HepG2 (cell line): Measurements from ENCODE around the gene TPI1. TPM values are rescaled to one million over a fixed set of nuclear protein-coding genes. Genes with fewer than 3 reads are reported as not detected.
A peak's percentile ranks its signal among the peaks of the same experiment; 100 is the strongest.

Experiments used
- AKNA ChIP-seq: sonication (generic); formaldehyde crosslinking; IDR thresholded peaks from 2 replicates; pipeline ENCODE4 v1.4.0; 2020; ENCODE audit warnings: missing genetic modification reagents, borderline replicate concordance
- GTF2F1 ChIP-seq: fragments of 150-350 bp; IDR thresholded peaks from 2 replicates; pipeline ENCODE4 v1.6.1; 2014; ENCODE audit warnings: low read length
- HDAC1 ChIP-seq: sonication (generic); formaldehyde crosslinking; IDR thresholded peaks from 2 replicates; pipeline ENCODE4 v1.5.1; 2020; ENCODE audit warnings: mild to moderate bottlenecking, missing genetic modification reagents
- HINFP ChIP-seq: sonication (generic); formaldehyde crosslinking; IDR thresholded peaks from 2 replicates; pipeline ENCODE4 v1.4.0; 2020; ENCODE audit warnings: low read depth, mild to moderate bottlenecking, missing genetic modification reagents
- HNRNPLL ChIP-seq: fragments of 200-400 bp; formaldehyde crosslinking; IDR thresholded peaks from 2 replicates; pipeline ENCODE4 v1.6.1; 2017; ENCODE audit warnings: mild to moderate bottlenecking, low read depth, low read length; ENCODE audit not compliant: poor library complexity, severe bottlenecking
- PHF21A ChIP-seq: sonication (generic); formaldehyde crosslinking; IDR thresholded peaks from 2 replicates; pipeline ENCODE4 v1.5.0; 2020; ENCODE audit warnings: mild to moderate bottlenecking, missing genetic modification reagents
- PRDM4 ChIP-seq: sonication (generic); formaldehyde crosslinking; IDR thresholded peaks from 2 replicates; pipeline ENCODE4 v1.9.0; 2021; ENCODE audit warnings: missing genetic modification reagents, borderline replicate concordance
- RELA ChIP-seq: sonication (generic); formaldehyde crosslinking; IDR thresholded peaks from 2 replicates; pipeline ENCODE4 v1.4.0; 2020; ENCODE audit warnings: missing genetic modification reagents
- SAP130 ChIP-seq: IDR thresholded peaks from 2 replicates; pipeline ENCODE4 v1.6.1; 2016; ENCODE audit warnings: low read depth
- THRA ChIP-seq: sonication (generic); formaldehyde crosslinking; IDR thresholded peaks from 2 replicates; pipeline ENCODE4 v1.4.0; 2020; ENCODE audit warnings: missing genetic modification reagents, borderline replicate concordance
- ZBTB20 ChIP-seq: sonication (generic); formaldehyde crosslinking; IDR thresholded peaks from 2 replicates; pipeline ENCODE4 v1.8.1; 2023; ENCODE audit warnings: missing genetic modification reagents, low read depth, mild to moderate bottlenecking, borderline replicate concordance
- ZFP91 ChIP-seq: sonication (generic); formaldehyde crosslinking; IDR thresholded peaks from 2 replicates; pipeline ENCODE4 v1.9.0; 2022; ENCODE audit warnings: missing genetic modification reagents, mild to moderate bottlenecking, borderline replicate concordance
- ZMYM4 ChIP-seq: sonication (generic); formaldehyde crosslinking; IDR thresholded peaks from 2 replicates; pipeline ENCODE4 v1.8.1; 2023; ENCODE audit warnings: mild to moderate bottlenecking, missing genetic modification reagents
- ZNF17 ChIP-seq: sonication (generic); formaldehyde crosslinking; IDR thresholded peaks from 2 replicates; pipeline ENCODE4 v1.5.0; 2020; ENCODE audit warnings: mild to moderate bottlenecking, missing genetic modification reagents
- ZNF292 ChIP-seq: sonication (generic); formaldehyde crosslinking; IDR thresholded peaks from 2 replicates; pipeline ENCODE4 v1.8.1; 2022; ENCODE audit warnings: mild to moderate bottlenecking, low read depth, missing genetic modification reagents, borderline replicate concordance
- polyA plus RNA-seq, 8 experiments: library from polyadenylated mRNA; depleted of rRNA in 3 of 8; stranded (reverse) in 7 of 8; unstranded in 1 of 8; fragments of >200 nt; fragmentation: Illumina TruSeq in 4 of 8; extraction: Trizol in 4 of 8; gene quantifications; 2 replicates each; pipeline versions ENCODE4 v1.2.1 to v1.2.3, GENCODE V29; 2011 to 2016; ENCODE audit warnings: low read depth in 4 of 8, missing spikeins in 1 of 8, mixed read lengths in 1 of 8; ENCODE audit not compliant: insufficient read depth in 1 of 8
- total RNA-seq, 5 experiments: library from RNA; depleted of rRNA; stranded (reverse); fragments of >200 nt; fragmentation: Illumina TruSeq; extraction: Trizol; gene quantifications; 2 replicates each; pipeline ENCODE4 v1.2.3, GENCODE V29; 2016; ENCODE audit warnings: low read depth in 1 of 5

Gene TPI1
- total and polyA plus RNA-seq, 2 of the 13 experiments (the other 11 are each of a cell fraction or from before 2014, with no cell fraction given), result 945 to 2,535 TPM

GRCh38 chr12:6828781-6829535 is 38.4 kb upstream of the TPI1 start (continued):
- TF ChIP-seq HINFP (CRISPR knock-in tag) (0 out of 2 replicates have a peak, but pooled peaks have one; percentile 48), RELA (CRISPR knock-in tag) (no peak), THRA (CRISPR knock-in tag) (no peak), ZNF17 (CRISPR knock-in tag) (no peak), ZMYM4 (CRISPR knock-in tag) (0 out of 2 replicates have a peak, but pooled peaks have one; percentile 61), HDAC1 (peak; percentile 72), AKNA (CRISPR knock-in tag) (no peak), ZNF292 (CRISPR knock-in tag) (peak; percentile 38; the same call in 1 of the 2 replicates), SAP130 (peak; percentile 76), ZFP91 (peak; percentile 88; the same call in 1 of the 2 replicates), GTF2F1 (no peak), HNRNPLL (peak; percentile 90), PRDM4 (no peak), PHF21A (no peak), ZBTB20 (CRISPR knock-in tag) (peak; percentile 55; the same call in 1 of the 2 replicates)
